ENCODE results near the gene MEI1.
"Not testable (repeated sequence)": the region's sequence is repeated elsewhere in the genome, so short reads cannot be mapped to it uniquely, and the experiment has no call there.

The MEI1 gene, protein sequence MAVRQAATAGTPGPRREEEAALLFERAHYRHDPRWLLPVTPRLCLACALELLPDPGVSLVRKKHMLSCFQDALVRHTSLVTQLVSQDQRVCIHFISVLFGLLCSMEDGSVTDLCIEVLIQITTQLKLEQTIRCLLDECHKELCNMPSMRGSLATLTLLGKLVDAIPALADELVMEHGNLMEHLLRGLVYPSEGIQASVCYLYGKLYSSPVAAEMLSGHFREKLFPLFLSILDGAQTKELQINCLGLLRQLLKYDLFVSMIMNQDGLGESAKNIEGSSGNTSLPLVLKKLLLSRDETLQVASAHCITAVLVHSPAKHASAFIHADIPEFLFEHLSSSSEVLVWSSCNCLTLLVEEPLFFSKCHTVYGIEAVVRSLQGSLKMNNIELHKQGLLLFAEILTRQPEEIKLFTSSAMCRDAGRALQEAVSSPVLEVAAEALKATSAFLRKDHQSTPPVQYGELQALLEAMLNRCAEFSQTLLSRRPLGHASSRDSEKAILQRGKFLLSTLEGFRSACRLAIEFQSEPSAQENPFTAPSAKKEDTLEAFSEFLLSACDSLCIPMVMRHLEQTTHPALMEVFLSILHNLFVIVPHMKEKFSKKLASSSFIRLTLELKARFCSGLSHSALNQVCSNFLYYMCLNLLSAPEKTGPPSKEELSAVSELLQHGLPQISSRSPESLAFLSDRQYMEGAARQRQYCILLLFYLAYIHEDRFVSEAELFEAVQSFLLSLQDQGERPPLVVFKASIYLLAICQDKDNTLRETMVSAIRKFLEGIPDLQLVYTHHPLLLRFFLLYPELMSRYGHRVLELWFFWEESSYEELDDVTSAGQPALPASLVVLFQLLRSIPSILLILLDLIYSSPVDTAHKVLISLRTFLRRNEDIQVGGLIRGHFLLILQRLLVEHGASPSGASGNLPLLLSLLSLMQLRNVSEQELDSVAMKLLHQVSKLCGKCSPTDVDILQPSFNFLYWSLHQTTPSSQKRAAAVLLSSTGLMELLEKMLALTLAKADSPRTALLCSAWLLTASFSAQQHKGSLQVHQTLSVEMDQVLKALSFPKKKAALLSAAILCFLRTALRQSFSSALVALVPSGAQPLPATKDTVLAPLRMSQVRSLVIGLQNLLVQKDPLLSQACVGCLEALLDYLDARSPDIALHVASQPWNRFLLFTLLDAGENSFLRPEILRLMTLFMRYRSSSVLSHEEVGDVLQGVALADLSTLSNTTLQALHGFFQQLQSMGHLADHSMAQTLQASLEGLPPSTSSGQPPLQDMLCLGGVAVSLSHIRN

DNA sequence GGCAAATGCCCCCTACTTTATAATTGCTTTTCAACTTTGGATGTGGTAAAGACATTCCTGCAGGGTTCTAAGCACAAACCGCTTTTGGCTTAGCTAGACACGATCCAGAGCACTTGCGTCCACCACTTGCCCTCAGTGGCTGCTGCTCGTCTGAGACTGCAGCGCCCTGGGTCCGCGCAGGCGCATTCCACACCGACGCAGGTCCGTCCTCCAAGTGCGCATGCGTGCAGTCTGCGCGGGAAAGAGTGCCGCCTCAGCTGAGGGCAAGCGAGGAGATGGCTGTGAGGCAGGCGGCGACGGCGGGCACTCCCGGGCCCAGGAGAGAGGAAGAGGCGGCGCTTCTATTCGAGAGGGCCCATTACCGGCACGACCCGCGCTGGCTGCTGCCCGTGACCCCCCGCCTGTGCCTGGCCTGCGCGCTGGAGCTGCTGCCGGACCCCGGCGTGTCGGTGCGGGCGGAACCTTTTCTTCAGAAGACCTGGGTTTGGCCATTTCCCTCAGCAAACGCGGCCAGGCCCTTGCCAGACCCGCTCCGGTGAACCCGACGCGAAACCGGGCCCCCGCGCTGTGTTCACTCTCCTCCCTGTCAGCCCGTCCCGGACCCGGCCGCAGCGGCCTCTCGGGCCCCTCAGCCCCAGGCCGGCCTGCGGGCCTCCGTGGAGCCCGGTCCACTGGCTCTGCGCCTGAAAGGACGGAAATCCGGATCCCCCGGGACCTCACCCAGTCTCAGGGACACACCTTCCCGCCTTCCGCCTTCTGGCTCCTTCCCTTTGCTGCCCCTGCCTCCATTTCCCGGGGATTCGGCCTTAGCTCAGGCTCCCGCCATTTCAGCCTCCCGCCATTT is at the start of gene MEI1:
MEI1 (plus strand) TSS at position 240 of the 844 bp plus-strand sequence; CDS start at position 276, 36 bp downstream.
- DNase-seq (ENCODE audit: low read depth), result peak; percentile 91

DNA sequence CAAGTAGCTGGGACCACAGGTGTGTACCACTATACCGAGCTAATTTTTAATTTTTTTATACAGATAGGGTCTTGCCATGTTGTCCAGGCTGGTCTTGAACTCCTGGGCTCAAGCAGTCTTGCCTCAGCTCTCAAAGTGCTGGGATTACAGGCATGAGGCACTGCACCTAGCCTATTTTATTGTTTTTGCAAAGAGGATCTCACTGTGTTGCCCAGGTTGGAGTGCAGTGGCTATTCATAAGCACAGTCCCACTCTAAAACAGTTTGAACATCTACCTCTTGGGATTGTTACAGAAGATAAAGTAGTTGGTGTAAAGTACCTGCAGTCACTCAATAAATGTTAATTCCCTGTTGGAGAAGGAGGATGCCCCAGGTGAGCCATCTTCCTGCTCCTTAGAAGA is 49.1 kb upstream of the MEI1 start:
- DNase-seq (ENCODE audit: low read depth), result no peak

DNA sequence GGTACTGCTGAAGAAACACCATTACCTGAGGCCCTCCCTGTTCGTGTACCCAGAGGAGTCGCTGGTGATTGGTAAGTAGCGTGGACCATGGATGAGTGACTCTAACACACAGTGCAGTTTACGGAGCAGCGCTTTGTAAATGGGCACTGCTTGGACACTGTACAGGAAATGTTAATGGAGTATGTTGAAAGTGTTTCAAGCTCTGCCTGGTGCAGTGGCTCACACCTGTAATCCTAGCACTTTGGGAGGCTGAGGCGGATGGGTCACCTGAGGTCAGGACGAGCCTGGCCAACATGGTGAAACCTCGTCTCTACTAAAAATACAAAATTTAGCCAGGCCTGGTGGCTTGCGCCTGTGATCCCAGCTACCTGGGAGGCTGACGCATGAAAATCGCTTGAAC is 48.5 kb upstream of the MEI1 start:
- no peak for DNase-seq (ENCODE audit: low read depth)

DNA sequence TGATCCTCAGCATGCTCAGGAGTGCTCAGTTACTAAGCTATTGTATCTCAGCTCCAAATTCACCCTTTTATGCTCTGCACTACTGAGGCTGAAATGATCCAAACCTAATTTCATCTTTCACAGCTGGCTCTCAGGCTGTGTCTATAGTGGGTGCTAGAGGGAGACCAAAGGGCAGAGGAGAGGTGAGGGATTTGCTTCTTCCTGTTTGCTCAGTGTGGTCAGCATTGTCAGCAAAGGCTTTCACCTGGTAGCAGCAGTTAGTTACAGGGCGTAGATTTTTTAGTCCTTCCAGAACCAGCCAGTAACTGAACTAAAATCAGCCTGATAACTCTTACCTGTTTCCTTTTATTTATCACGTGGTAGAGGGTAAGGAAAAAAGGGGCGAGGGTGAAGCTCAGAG is 45.0 kb upstream of the MEI1 start:
- DNase-seq (ENCODE audit: low read depth), result no peak

DNA sequence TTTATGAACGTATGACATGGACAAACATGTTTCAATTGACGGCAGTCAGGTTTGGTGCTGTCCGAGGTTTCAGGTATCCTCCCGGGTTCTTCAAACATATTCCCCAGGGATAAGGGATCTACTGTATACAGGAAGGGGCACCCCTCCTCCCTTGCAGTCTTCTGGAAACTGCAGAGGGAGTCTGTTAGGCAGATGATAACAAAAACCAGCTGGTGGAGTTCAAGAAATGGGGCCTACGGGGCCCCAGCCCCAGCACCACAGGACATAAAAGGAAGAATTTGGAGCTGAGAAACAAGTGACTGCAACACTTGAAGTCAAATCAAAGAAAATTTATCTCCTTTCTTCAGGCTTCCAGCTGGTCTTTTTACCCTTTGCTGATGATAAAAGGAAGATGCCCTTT is 42.7 kb upstream of the MEI1 start:
- DNase-seq (ENCODE audit: low read depth), result no peak

DNA sequence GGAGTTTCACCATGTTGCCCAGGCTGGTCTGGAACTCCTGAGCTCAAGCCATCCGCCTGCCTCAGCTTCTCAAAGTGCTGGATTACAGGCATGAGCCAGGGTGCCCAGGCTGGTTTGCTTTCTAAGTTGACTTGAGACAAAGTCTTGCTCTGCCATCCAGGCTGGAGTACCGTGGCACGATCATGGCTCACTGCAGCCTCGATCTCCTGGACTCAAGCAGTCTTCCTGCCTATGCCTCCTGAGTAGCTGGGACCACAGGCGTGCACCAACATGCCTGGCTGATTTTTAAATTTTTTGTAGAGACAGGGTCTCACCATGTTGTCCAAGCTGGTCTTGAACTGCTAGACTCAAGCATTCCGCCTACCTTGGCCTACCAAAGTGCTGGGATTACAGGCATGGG is 41.6 kb upstream of the MEI1 start:
- no peak for DNase-seq (ENCODE audit: low read depth)

DNA sequence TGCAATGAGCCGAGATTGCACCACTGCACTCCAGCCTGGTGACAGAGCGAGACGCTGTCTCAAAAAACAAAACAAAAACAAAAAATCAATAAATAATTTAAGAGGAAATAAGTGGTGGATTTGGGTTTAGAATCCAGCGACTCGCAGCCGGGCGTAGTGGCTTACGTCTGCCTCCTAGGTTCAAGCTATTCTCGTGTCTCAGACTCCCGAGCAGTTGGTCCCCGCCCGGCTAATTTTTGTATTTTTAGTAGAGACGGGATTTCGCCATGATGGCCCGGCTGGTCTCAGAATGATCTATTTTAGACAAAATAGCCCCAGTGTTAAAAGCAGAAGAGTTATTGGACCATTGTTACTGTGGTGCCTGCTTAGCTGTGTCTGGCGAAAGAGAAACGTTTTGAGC is 40.4 kb upstream of the MEI1 start:
- no peak for DNase-seq (ENCODE audit: low read depth)

DNA sequence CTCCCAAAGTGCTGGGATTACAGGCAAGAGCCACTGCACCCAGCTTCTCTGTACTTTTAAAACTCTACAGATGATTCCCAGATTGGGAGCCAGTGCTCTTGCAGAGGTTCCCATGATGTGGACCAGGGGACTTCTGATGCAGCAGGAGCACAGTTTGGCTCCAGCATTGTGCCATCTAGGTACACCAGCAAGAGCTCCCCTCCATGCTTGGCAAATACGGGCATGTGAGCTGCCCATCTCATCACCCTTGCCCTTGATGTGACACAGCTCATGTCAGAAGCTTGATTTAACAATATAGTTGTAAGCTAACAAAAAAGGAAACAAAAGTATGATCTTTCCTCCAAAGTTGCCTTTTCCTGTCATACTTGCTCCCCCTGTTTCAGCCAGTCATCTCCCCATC is 39.4 kb upstream of the MEI1 start:
- no peak for DNase-seq (ENCODE audit: low read depth)

DNA sequence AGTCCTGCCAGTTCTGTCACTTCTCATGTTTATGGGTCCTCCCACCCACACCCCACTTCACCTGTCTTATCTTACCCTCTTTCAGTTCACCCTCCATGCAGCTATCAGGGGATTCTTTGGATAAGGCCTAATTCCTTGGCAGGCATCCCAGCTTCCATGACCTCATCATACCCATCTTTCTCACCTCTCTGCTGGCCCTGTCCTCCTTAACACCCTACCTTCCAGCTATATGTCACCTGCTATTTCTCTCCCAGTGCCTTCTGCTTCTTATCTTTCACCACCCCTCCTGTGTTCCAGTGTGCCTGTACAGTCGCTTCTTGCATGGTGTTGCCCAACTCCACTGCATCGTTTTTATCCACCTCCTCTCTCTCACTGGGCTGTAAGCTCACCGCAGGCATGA is 38.9 kb upstream of the MEI1 start:
- DNase-seq (ENCODE audit: low read depth), result no peak

DNA sequence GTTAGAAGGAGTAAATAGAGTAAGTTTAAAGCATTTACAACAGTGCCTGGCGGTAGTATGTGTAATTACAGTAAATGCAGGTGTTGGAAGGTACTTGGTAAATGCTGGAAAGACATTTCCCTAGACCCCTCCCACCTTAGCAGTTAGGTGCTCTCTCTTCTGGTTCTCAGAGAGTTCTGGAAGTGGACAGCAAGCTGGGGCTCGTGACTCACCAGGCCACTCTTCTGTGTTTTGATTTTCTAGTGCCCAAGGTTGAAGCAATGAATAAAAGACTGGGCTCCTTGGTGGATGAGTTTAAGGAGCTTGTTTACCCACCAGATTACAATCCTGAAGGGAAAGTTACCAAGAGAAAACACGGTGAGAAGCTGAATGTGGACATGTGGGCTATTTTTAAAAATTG is 38.2 kb upstream of the MEI1 start:
- no peak for DNase-seq (ENCODE audit: low read depth)

DNA sequence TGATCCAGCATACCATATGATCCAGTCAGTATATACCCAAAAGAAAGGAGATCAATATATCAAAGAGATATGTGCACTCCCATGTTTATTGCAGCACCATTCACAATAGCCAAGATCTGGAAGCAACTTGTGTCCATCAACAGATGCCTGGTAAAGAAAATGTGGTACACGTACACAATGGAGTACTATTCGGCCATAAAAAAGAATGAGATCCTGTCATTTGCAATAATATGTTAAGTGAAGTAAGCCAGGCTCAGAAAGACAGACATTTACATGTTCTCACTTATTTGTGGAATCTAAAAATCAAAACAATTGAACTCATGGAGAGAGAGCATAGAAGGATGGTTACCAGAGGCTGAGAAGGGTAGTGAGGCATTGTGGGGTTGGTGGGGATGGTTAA is 37.6 kb upstream of the MEI1 start:
- no peak for DNase-seq (ENCODE audit: low read depth)

DNA sequence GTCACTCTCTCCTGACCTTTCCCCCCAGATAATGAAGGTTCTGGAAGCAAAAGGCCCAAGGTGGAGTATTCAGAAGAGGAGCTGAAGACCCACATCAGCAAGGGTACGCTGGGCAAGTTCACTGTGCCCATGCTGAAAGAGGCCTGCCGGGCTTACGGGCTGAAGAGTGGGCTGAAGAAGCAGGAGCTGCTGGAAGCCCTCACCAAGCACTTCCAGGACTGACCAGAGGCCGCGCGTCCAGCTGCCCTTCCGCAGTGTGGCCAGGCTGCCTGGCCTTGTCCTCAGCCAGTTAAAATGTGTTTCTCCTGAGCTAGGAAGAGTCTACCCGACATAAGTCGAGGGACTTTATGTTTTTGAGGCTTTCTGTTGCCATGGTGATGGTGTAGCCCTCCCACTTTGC is 35.7 kb upstream of the MEI1 start:
- DNase-seq (ENCODE audit: low read depth), result not testable (repeated sequence)

DNA sequence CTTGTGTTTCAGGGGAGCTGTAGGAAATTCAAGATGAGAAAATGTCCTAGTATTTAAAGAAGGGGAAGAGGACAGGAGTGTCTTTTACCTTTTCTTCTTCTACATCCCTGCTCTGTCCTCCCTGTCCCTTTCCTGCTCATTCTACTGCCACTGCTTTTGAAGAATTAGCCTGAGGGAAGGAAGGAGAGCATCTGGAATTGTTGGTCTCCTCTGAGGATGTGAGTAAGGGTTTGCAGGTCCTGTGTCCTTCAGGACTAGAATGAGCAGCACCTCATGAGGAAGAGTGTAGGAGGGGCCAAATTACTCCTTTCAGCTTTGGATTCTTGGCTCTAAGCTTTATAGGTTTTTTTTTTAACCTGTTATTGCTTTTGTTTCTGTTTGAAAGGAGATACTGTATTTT is 34.8 kb upstream of the MEI1 start:
- DNase-seq (ENCODE audit: low read depth), result no peak

DNA sequence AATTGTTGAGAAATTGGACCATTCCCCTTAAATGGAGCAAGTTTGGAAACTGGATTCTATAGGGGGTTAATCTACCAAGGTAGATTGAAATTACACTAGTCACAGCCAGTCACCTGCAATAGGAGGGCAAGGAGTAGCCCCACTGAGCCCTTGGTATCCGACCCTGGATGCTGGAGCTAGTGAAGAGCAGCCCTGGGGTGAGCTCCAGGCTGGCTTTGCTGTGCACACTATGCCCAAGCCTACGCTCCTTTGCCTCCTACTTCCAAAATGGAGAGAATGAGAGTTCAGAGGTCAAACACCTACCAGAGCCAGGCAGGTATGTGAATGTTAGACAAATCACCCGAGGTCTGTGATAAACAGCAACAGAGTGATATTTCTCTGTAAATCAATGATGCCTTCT is 34.4 kb upstream of the MEI1 start:
- DNase-seq (ENCODE audit: low read depth), result no peak

DNA sequence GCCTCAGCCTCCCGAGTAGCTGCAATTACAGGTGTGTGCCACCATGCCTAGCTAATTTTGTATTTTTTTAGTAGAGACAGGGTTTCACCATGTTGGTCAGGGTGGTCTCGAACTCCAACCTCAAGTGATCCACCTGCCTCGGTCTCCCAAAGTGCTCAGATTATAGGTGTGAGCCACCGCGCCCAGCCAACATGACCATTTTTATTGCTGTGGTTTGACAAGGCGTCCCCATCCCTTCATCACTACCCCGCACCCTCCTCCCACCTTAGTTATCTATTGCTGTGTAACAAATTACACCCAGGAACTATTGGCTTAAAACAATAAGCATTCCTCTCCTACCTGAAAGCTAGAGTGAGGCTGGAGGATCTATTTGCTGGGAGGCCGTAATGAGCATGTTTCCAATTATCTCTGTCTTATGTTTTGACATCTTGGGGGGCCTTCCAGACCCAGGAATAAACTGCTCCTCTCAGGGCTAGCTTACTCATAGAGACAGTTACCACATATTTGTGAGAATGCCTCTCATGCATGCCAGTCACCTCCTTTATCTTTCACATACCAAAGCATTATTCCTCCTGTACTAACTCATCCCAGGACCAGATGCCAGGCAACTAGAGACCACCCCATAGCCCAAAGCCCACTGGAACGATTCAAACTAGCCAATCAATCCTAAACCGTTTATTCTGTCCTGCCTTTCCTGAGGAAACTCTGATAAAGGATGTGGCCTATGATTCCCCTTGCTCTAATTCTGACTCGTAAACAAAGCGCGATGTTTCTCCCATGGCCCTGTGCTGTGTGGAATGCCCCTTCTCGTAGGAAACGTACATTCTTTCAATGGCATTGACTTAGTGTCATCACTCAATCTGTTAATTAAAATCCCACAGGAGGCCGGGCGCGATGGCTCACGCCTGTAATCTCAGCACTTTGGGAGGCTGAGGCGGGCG is 30.1 kb upstream of the MEI1 start:
- DNase-seq (ENCODE audit: low read depth), result no peak

DNA sequence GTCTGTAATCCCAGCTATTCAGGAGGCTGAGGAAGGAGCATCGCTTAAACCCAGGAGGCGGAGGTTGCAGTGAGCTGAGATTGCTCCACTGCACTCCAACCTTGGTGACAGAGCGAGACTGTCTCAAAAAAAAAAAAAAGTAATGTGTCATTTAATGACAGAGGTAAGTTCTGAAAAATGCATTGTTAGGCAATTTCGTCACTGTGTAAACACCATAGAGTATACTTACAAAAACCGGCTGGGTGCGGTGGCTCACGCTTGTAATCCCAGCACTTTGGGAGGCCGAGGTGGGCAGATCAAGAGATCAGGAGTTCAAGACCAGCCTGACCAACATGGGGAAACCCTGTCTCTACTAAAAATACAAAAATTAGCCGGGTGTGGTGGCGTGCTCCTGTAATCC is 27.2 kb upstream of the MEI1 start:
- not testable (repeated sequence) for DNase-seq (ENCODE audit: low read depth)

DNA sequence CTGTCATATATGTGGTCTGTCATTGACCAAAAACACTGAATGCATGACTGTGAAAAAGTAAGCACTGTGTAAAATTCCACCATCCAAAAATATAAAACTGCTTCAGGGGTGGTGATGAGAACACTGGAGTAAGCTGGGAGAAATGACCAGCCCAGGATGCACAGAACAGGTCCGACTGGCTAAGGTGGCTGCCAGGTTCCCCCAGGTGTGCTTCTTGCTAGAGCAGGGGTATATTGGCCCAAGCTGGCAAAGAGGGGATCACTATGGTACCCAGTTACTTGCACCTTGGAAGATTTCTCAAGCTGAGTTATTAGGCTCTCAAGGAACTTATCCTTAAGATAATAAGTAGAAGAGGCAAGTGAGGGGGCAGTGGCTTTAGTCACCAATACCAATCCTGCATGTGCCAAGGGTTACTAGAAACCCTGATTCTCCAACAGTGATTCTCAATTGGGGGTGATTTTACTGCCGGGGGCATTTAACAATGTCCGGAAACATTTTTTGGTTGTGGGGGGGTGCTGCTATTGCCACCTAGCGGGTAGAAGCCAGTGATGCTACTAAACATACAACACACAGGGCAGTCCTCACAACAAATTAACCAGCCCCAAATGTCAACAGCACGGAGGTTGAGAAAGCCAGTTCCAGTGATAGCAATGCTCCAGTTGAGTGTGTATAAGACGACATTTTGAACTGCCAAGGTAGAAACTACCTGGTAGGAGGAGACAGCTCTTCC is 26.4 kb upstream of the MEI1 start:
- DNase-seq (ENCODE audit: low read depth), result no peak

DNA sequence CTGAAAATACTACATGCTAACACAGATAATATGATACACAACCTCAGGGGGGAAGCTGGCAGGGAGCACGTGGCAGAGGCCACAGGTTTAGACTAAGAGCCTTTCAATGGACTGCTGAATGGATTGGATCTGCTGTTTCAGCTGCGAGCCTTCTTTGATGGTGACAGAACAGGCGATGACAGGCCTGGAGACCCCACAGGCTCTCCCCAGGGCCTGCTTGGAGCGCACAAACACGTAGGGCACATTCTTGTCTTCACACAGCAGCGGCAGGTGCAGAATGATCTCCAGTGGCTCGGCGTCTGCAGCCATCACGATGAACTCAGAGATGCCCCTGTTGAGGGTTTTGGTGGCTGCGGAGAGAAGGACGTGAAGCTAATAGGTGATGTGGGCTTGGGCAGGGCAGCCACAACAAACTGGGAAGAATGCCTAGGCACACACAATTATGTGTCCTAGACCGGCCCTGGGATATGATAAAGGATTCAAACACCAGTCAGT is 24.4 kb upstream of the MEI1 start:
- no peak for DNase-seq (ENCODE audit: low read depth)

DNA sequence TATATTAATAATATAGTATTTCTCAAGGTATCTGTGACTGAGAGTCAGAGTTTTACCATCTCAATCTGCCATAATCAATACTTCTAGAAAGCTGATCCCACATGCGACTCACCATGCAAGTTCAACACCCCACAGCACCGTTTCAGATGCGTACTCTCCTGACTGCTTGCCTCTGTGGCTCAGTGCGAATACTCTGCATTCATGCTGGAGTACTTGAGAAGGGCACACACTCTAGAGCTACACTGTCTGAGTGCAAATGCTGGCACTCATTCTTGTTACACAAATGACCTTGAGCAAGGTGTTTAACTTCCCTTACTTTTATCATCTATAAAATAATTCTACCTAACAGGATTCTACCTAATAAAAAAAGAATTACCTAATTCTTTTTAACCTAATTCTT is 23.2 kb upstream of the MEI1 start:
- DNase-seq (ENCODE audit: low read depth), result no peak

DNA sequence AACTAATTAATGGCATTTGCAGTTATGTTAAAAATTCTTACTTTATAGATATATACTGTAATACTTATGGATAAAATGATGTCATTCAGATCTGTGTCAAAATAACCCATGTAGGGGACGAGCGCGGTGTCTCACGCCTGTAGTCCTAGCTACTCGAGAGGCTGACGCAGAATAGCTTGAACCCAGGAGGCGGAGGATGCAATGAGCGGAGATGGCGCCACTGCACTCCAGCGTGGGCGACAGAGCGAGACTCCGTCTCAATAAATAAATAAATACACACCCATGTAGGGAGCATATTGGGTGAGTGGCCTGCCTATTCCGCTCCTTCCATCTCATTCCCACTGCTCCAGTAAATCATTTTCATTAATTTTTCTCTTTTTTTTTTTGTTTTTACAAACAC is 17.7 kb upstream of the MEI1 start:
- no peak for DNase-seq (ENCODE audit: low read depth)

Measured in activated T-cell treated with anti-CD3 and anti-CD28 coated beads for 1 hour (primary cell).